Keratinocyte (primary cell): ENCODE data around the gene ATG4A.

ENCODE experiments used
- EZH2 ChIP-seq: IDR thresholded peaks from one replicate; pipeline ENCODE4 v1.6.1; 2012; ENCODE audit warnings: inconsistent platforms, mild to moderate bottlenecking, low read length, moderate library complexity
- TF ChIP-seq, protein P1 (sequence below), 3 experiments: IDR thresholded peaks in 1 of 3; conservative IDR thresholded peaks in 1 of 3; optimal IDR thresholded peaks in 1 of 3; 2 replicates in 2 of 3; 3 replicates in 1 of 3; pipeline versions ENCODE3 to v1.5.1; 2011; ENCODE audit warnings: low read length in 3 of 3, mild to moderate bottlenecking in 3 of 3, moderate library complexity in 2 of 3, control low read depth in 1 of 3, inconsistent platforms in 1 of 3; ENCODE audit not compliant: insufficient read depth in 2 of 3; ENCODE audit errors: extremely low read depth in 1 of 3

DNA sequence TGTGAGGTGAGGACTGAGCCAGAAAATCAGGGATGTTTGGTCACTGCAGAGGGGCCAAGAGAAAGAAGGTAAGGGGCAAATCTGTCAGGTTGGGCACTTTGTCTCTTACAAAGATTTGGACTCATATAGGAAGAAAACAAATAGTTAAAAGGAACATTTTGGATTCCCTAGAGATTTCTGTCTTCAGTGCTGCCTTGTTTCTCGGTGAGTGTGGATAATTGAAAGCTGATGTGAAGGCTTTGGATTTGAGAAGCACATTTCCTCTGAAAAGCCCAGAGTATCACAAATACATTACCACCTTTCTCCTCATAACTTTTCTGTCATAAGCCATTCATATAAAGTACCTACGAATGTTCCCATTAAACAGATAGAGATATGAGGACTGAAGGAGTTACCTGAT lies 107.5 kb downstream of the ATG4A start:
- TF ChIP-seq, protein P1, sequence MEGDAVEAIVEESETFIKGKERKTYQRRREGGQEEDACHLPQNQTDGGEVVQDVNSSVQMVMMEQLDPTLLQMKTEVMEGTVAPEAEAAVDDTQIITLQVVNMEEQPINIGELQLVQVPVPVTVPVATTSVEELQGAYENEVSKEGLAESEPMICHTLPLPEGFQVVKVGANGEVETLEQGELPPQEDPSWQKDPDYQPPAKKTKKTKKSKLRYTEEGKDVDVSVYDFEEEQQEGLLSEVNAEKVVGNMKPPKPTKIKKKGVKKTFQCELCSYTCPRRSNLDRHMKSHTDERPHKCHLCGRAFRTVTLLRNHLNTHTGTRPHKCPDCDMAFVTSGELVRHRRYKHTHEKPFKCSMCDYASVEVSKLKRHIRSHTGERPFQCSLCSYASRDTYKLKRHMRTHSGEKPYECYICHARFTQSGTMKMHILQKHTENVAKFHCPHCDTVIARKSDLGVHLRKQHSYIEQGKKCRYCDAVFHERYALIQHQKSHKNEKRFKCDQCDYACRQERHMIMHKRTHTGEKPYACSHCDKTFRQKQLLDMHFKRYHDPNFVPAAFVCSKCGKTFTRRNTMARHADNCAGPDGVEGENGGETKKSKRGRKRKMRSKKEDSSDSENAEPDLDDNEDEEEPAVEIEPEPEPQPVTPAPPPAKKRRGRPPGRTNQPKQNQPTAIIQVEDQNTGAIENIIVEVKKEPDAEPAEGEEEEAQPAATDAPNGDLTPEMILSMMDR (optimal IDR thresholded peaks at IDR 0.05 in 1 of 3, IDR thresholded peaks at IDR 0.05 in 1 of 3, conservative IDR thresholded peaks at IDR 0.05 in 1 of 3; ENCODE audit: extremely low read depth in 1 of 3, insufficient read depth in 2 of 3, low read length in 3 of 3): no peak
- TF ChIP-seq EZH2: no peak
